HepG2 (cell line): ENCODE measurements around the gene HS3ST3B1. TPM values are rescaled to one million over a fixed set of nuclear protein-coding genes. Genes with fewer than 3 reads are reported as not detected.

Source experiments
- ARID4A ChIP-seq: sonication (generic); formaldehyde crosslinking; IDR thresholded peaks from 2 replicates; pipeline ENCODE4 v1.5.0; 2020; ENCODE audit warnings: mild to moderate bottlenecking, missing genetic modification reagents, borderline replicate concordance
- CENPX ChIP-seq: sonication (generic); formaldehyde crosslinking; IDR thresholded peaks from 2 replicates; pipeline ENCODE4 v1.9.0; 2021; ENCODE audit warnings: mild to moderate bottlenecking, missing genetic modification reagents, moderate library complexity
- EEA1 ChIP-seq: sonication (generic); formaldehyde crosslinking; IDR thresholded peaks from 2 replicates; pipeline ENCODE4 v1.5.1; 2020; ENCODE audit warnings: mild to moderate bottlenecking, missing genetic modification reagents, borderline replicate concordance
- HIC2 ChIP-seq: sonication (generic); formaldehyde crosslinking; IDR thresholded peaks from 2 replicates; pipeline ENCODE4 v1.9.0; 2022; ENCODE audit warnings: low read depth, missing genetic modification reagents
- KDM6A ChIP-seq: IDR thresholded peaks from 2 replicates; pipeline ENCODE4 v1.6.1; 2016; ENCODE audit warnings: low read depth
- MAX ChIP-seq: IDR thresholded peaks from 2 replicates; pipeline ENCODE4 v1.6.1; 2012; ENCODE audit warnings: inconsistent platforms
- MXD3 ChIP-seq: IDR thresholded peaks from 2 replicates; pipeline ENCODE4 v1.6.1; 2016; ENCODE audit warnings: mild to moderate bottlenecking, missing biosample characterization, missing genetic modification reagents
- NCOA5 ChIP-seq: sonication (generic); formaldehyde crosslinking; IDR thresholded peaks from 2 replicates; pipeline ENCODE4 v1.4.0; 2020; ENCODE audit warnings: missing genetic modification reagents
- NRL ChIP-seq: sonication (generic); formaldehyde crosslinking; IDR thresholded peaks from 2 replicates; pipeline ENCODE4 v1.5.0; 2020; ENCODE audit warnings: missing genetic modification reagents, mild to moderate bottlenecking, moderate library complexity, borderline replicate concordance
- RELA ChIP-seq: sonication (generic); formaldehyde crosslinking; IDR thresholded peaks from 2 replicates; pipeline ENCODE4 v1.4.0; 2020; ENCODE audit warnings: missing genetic modification reagents
- WIZ ChIP-seq: sonication (generic); formaldehyde crosslinking; IDR thresholded peaks from 2 replicates; pipeline ENCODE4 v1.5.1; 2020; ENCODE audit warnings: mild to moderate bottlenecking, missing genetic modification reagents
- ZC3H4 ChIP-seq: sonication (generic); formaldehyde crosslinking; IDR thresholded peaks from 2 replicates; pipeline ENCODE4 v1.4.0; 2020; ENCODE audit warnings: missing genetic modification reagents, borderline replicate concordance
- ZNF12 ChIP-seq: sonication (generic); formaldehyde crosslinking; IDR thresholded peaks from 2 replicates; pipeline ENCODE4 v1.5.0; 2020; ENCODE audit warnings: missing genetic modification reagents
- ZNF337 ChIP-seq: sonication (generic); formaldehyde crosslinking; IDR thresholded peaks from 2 replicates; pipeline ENCODE4 v1.5.1; 2020; ENCODE audit warnings: missing genetic modification reagents, low read depth, mild to moderate bottlenecking, borderline replicate concordance
- ZNF441 ChIP-seq: sonication (generic); formaldehyde crosslinking; IDR thresholded peaks from 2 replicates; pipeline ENCODE4 v1.7.0; 2021; ENCODE audit warnings: missing genetic modification reagents, borderline replicate concordance
- ZNF563 ChIP-seq: sonication (generic); formaldehyde crosslinking; IDR thresholded peaks from 2 replicates; pipeline ENCODE4 v1.8.0; 2022; ENCODE audit warnings: mild to moderate bottlenecking, moderate library complexity, missing genetic modification reagents
- ZNF616 ChIP-seq: sonication (generic); formaldehyde crosslinking; IDR thresholded peaks from 2 replicates; pipeline ENCODE4 v1.5.0; 2020; ENCODE audit warnings: low read depth, mild to moderate bottlenecking, missing genetic modification reagents
- ZNF703 ChIP-seq: sonication (generic); formaldehyde crosslinking; IDR thresholded peaks from 2 replicates; pipeline ENCODE4 v1.5.1; 2020; ENCODE audit warnings: missing genetic modification reagents, mild to moderate bottlenecking, moderate library complexity, borderline replicate concordance
- ZNF710 ChIP-seq: sonication (generic); formaldehyde crosslinking; IDR thresholded peaks from 2 replicates; pipeline ENCODE4 v1.5.0; 2020; ENCODE audit warnings: mild to moderate bottlenecking, missing genetic modification reagents, borderline replicate concordance
- polyA plus RNA-seq, 8 experiments: library from polyadenylated mRNA; depleted of rRNA in 3 of 8; stranded (reverse) in 7 of 8; unstranded in 1 of 8; fragments of >200 nt; fragmentation: Illumina TruSeq in 4 of 8; extraction: Trizol in 4 of 8; gene quantifications; 2 replicates each; pipeline versions ENCODE4 v1.2.1 to v1.2.3, GENCODE V29; 2011 to 2016; ENCODE audit warnings: low read depth in 4 of 8, missing spikeins in 1 of 8, mixed read lengths in 1 of 8; ENCODE audit not compliant: insufficient read depth in 1 of 8
- total RNA-seq, 5 experiments: library from RNA; depleted of rRNA; stranded (reverse); fragments of >200 nt; fragmentation: Illumina TruSeq; extraction: Trizol; gene quantifications; 2 replicates each; pipeline ENCODE4 v1.2.3, GENCODE V29; 2016; ENCODE audit warnings: low read depth in 1 of 5

HS3ST3B1 gene
- total and polyA plus RNA-seq, 2 of the 13 experiments (the other 11 are each of a cell fraction or from before 2014, with no cell fraction given): 15.7 to 39.5 TPM

- TF ChIP-seq ARID4A (CRISPR knock-in tag): peak; percentile 98
- TF ChIP-seq EEA1: peak; percentile 90
- peak; percentile 93 for TF ChIP-seq MAX
- peak; percentile 60; the same call in 1 of the 2 replicates for TF ChIP-seq HIC2 (CRISPR knock-in tag)
- peak; percentile 74; the same call in 1 of the 2 replicates for TF ChIP-seq ZNF337
- no peak for TF ChIP-seq ZNF710 (CRISPR knock-in tag)
- TF ChIP-seq ZNF616 (CRISPR knock-in tag): no peak
- TF ChIP-seq ZNF703 (CRISPR knock-in tag): no peak
- no peak; the same call in 1 of the 2 replicates for TF ChIP-seq ZNF441
- peak; percentile 72; the same call in 1 of the 2 replicates for TF ChIP-seq WIZ (CRISPR knock-in tag)
- TF ChIP-seq ZC3H4 (CRISPR knock-in tag): no peak; the same call in none of the 2 replicates
- TF ChIP-seq ZNF563 (CRISPR knock-in tag): peak; percentile 94
- TF ChIP-seq ZNF12: peak; percentile 35; the same call in 1 of the 2 replicates
- TF ChIP-seq CENPX (CRISPR knock-in tag): no peak
- no peak for TF ChIP-seq NRL (CRISPR knock-in tag)
- TF ChIP-seq MXD3 (CRISPR knock-in tag): peak; percentile 93
- TF ChIP-seq NCOA5 (CRISPR knock-in tag): no peak
- TF ChIP-seq RELA (CRISPR knock-in tag): no peak
- TF ChIP-seq KDM6A (CRISPR knock-in tag): no peak
Observed at GRCh38 chr17:14308965-14309879, 8.3 kb downstream of the HS3ST3B1 start (continued).
